Nucleus accumbens (tissue), 56 donors: ENCODE data around the gene KARS1.
A peak's percentile ranks its signal among the peaks of the same experiment; 100 is the strongest.

Experiments used
- DNase-seq, 56 donors: peaks; one replicate each; lab custom pipeline; 2025; lab: John Stamatoyannopoulos, UW

The KARS1 gene

DNA sequence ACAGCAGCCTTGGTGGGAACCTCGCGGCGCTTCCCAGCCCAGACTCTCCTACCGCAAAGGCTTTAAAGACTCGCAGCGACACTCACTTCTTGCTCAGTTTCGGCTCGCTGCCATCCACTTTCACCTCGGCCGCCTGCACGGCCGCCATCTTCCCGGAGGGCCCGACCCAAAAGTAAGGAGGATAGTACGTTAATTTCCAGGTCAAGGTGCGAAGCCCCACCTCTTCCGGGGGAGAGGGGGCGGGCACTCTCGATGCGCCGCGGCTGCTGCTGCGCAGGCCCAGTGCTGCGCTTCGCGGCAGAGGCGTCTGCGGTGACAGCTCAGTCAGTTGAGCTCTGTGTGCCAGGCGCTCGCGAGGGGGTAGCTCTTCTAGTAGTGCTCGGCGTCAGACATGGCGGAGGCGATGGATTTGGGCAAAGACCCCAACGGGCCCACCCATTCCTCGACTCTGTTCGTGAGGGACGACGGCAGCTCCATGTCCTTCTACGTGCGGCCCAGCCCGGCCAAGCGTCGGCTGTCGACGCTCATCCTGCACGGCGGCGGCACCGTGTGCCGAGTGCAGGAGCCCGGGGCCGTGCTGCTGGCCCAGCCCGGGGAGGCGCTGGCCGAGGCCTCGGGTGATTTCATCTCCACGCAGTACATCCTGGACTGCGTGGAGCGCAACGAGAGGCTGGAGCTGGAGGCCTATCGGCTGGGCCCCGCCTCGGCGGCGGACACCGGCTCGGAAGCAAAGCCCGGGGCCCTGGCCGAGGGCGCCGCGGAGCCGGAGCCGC, at the start of gene KARS1, which contains the start of gene TERF2IP:
Gene KARS1 (minus strand): TSS at position 174 of the 773 bp plus-strand sequence. CDS start 26 bp downstream, at position 148.
Gene TERF2IP (plus strand): TSS at position 282 of the 773 bp plus-strand sequence. CDS start 110 bp downstream, at position 392.
- peak in 55 of 56 donors; percentile 72 to 97 (median 92) for DNase-seq

DNA sequence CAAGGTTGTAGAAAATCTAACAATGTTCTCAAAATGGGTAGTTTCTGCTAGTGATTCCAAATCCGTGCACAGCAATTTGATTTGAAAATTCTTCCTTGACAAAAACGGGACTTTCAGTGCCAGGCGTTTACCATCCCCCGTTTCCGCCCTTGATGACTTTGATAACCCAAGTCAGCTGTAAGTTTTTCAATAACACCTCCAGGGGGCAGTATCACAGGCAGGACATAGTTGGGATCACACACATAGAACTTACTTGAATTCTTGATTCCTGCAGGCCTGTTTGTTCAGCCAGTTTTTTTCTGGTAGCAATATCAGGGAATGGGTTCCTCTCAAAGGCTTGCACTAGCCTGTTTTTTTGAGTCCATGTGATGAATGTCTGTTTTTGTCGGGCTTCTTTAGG, 48.2 kb upstream of the KARS1 start:
- no peak for DNase-seq

DNA sequence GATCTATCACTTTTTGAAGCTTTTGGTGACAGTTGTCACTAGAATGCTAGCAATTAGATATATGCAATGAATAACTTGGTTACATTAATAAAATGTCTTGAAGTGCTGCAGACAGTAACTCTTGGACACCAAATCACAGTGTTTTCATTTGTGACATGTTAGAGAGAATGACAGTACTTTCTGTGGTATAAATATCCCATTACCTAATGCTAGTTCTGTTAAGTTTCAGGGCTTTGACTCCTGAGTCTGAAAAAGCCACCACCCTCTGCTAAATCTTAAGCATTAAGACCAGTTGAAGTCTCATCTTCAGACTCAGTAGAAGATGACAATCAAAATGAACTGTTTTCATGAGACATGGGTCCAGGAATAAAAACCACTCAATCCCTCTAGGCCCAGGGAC, 39.9 kb upstream of the KARS1 start:
- no peak for DNase-seq

DNA sequence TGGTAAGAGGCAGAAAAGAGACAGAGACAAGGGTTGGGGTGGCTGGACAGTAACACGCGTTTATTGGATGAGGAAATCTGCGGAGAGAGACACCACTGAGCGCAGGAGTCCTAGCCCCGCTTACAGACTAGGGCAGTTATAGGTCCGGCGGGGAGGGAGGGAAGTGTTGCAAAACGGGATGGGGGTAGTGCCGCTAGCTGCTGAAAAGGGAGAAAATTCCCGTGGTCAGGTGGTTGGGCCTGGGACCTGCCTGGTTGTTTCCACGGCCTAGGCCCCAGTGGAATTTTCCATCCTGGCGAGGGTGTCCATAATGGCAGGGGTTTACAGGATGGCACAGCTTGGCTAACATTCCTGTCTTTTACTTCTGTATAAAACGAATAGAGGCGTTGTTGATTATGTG, 34.8 kb upstream of the KARS1 start:
- no peak for DNase-seq

DNA sequence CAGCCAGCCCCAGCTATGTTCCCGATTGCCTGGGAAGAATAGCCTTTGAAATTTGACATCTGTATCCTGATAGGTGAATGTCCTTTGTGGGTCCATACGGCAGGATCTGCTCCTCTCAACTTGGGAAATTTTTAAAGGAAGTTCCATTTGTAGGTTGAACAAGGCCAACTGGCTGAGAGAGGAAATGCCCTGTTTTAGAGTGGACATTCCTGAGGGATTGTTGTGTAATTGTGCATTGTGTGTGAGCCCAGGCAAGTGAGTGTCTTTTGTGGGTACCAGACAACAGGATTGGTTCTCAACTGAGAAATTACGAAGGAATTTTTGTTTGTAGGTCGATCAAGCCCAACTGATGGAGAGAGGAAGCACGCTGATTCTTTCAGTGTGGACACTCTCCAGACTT, 31.9 kb upstream of the KARS1 start:
- DNase-seq, result no peak

DNA sequence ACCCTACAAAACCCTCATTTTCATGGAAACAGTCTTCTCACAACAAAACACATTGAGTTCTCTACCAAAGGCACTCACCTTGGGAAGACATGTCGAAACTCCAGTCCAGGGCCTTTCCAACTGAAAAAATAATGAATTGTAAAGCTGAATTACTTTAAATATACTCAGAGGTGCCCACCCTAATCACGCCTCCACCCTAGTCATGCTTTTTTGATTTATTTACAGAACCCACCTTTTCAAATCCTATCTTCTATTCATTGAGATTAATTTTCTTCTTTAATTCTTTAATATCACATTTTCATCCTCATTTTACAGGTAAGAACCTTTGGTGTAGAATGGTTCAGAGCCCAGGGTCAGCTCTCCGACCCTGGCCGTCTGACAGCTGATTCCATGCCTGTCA, 29.4 kb upstream of the KARS1 start, which contains the start of gene CPHXL2:
Gene CPHXL2 (minus strand): TSS at position 101 of the 400 bp plus-strand sequence. CDS start 10 bp downstream, at position 91.
- DNase-seq, result no peak

DNA sequence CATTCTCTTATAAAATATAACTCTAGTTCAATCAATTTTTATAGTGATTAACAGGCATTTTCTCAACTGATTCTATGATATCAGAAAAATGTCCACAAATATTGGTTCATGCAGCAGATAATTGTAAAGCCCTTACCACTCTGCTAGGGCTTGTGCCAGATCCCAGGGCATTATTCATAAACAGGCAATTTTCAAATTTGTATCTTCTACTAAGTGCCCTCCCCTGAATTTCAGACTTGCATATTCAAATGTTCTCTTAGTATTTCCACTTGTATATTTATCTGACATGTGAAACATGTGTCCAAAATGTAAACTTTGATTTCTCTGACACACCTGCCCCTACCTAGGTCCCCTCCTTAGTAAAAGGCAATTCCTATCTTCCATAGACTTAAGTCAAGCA, 20.0 kb upstream of the KARS1 start:
- no peak for DNase-seq

DNA sequence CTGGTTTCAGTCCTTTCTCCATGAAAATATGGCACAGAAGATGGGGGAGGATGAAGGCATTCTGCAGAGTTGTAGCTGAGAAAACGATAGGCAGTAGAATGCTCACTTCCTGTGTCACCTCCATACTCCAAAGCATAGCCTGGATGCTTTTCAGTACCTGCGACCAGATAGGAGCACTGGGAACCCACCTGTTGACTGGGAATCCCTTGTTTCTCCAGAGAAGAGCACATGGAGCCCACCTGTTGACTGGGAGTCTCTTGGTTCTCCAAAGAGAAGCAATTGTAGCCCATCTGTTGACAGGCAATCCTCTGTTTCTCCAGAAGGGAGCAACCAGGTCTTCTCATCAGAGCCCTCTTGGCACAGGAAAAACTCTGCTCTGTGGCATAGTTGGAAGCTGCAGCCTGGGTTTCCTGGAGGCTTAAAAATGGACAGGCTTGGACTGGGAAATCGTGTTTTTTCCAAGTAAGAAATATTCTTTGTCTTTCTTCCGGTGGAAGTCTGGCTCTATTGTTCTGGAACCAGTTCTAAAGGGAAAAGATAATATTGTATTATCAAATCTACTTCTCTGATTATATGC, 13.3 kb upstream of the KARS1 start:
- DNase-seq, result peak in 6 of 56 donors; percentile 10 to 35 (median 14)

DNA sequence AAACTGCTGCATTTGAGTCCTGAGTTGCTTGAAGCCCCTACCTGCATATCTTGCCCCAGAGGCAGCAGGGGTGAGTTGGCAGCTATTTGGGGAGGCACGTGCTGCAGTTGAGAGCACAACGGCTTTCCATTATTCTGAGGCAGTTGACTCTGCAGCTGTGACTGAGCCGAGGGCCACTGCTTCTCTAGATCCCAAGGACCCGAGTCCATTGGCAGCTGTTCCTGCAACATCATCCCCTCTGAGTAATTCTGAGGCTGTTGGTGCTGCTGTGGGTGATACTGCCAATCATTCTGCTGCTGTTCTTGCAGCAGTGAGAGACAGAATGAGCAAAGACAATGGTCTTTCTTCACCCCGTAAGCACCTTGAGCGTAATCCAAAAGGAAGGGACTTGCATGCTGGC, 12.9 kb upstream of the KARS1 start:
- DNase-seq, result peak in 42 of 56 donors; percentile 9 to 75 (median 37)

DNA sequence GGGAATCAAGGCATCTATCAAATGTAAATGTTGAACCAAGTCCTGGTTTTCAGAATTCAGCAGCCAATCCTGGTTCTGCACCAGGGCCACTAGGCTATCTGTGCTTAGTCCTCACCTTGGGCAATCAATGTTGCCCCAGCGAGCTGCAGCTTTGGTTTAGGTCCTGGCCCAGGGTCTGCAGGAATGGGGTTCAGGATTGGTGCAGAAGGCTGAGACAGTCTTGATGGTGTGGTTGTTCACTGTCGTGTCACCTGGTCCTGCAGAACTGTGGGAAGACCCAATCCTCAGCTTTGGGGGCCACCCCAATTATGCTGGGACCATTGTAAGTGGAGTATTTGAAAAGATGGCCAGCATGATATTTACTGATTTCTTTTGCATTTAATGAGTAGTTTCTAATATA, 10.7 kb upstream of the KARS1 start:
- no peak for DNase-seq

DNA sequence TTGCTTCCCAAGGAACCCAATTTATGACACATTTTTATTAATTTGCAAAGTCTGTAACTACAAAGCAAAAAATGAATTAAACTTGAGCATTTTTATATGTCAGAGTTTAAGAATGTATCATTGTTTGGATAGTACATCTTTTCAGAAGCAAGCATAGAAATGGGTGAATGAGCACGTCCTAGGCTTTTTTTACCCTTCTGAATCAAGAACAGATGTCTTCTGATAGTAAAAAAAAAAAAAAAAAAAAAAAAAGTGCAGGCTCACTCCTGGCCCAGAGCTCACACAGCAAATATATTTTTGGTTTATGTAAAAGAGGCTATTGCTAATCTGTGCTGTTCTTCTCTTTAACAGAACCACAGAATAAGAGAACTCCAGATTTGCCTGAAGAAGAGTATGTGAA, 6.5 kb upstream of the KARS1 start:
- no peak for DNase-seq

DNA sequence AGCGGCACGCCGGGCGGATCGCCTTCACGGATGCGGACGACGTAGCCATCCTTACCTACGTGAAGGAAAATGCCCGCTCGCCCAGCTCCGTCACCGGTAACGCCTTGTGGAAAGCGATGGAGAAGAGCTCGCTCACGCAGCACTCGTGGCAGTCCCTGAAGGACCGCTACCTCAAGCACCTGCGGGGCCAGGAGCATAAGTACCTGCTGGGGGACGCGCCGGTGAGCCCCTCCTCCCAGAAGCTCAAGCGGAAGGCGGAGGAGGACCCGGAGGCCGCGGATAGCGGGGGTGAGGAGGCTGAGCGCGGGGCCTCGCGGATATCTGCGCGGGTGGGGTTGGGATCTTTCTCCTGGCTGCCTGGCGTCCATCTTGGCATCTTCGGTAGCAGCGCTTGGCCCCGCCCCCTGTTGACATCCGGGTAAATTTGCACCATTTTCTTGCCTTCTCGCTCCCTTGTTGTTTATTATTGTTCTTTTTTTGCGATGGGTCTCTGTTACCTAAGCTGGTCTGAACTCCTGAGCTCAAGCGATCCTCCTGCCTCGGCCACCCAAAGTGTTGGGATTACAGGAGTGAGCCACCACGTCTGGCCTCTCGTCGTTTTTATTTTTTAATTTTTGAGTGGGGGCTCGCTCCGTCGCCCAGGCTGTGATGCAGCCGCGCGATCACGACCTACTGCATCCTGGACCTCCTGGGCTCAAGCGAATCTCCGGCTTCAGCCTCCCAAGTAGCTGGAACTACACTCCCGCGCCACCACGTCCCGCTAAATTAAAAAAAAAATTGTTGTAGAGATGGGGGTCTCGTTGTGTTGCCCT, 1.0 kb upstream of the KARS1 start:
- DNase-seq, result peak in 54 of 56 donors; percentile 32 to 91 (median 74)

DNA sequence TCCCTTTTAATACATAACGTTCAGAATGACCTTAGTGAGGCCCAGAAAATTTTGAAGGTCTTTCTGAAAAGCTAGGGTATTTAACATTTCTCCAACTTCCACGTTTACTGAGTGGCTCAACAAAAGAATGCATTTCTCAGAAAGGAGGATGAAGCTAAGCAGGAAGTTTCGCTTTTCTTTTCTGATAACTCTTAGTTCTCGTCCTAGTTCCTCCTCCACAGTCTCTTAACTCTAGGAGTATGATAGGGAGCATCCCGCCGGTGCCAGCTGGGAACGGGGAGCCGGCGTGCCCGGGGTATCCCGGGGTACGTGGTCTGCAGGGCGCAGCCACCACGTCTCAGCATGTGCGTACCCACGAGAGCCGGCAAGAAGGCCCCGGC, 363 bp downstream of the KARS1 start:
- DNase-seq, result no peak

DNA sequence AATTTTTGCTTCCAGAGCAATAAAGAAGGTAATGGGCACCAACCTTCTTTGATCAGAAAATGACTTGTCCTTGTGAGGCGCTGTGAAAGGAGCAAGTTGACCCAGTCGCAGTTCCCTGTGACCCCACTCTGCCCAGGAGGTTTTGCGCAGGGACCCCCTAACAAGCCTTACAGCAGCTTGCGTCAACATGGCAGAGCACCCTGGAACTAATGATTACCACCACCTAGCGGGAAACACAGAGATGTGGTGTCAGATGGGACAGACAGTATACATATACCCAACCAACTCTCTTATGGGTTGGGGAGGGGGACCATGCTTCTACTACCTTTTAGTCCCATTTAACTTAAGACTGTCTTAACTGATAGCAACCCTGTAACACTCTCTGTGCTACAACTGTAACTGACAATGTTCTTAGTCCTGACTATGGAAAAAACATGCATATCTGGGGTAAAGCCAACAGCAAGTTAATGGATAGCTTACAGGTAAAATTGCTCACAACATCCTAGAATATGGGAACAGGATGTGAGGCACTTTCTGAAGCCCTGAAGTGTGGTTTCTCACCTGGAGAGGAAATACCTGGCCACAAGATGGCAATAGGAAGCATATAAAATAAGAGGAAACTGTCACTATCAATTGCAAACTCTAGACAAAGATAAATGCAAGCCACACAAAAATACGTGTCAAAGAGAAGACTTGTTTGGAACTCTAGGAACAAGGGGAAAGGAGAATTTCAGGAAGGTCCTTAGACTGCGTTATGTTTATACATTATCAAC, 3.0 kb downstream of the KARS1 start:
- no peak for DNase-seq

DNA sequence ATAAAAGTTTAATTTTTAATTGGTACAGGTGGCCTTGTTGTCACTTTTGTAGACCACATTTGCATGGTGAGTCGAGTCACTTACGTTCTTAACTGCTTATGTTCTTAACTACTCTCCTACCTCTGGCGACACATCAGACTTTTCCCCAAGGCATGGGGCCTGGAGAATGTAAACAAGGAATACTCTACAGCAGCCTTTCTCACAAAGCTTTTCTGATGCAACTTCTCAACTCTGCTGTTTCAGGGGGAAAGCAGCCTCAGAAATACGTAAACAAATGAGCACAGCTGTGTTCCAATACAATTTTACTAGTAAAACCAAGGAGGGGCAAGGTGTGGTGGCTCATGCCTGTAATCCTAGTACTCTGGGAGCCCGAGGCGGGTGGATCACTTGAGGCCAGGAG, 6.9 kb downstream of the KARS1 start:
- DNase-seq, result no peak

DNA sequence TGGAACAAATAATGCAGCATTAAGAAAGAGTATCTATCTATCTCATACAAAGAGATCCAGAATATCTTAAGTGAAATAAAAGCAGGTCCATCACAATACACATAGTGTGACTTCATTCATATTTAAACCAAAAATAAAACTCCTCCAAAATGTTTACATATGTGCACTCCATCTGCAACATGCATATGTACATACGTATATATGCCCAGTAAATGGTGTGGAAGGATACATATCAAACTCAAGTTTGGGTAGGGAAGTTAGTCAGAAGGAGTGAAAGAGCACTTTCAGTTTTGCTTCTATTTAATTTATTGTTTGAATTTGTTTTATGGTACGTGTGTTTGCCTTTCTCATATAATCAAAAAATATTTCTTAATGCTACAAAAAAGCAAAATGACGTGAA, 12.4 kb downstream of the KARS1 start:
- no peak for DNase-seq

DNA sequence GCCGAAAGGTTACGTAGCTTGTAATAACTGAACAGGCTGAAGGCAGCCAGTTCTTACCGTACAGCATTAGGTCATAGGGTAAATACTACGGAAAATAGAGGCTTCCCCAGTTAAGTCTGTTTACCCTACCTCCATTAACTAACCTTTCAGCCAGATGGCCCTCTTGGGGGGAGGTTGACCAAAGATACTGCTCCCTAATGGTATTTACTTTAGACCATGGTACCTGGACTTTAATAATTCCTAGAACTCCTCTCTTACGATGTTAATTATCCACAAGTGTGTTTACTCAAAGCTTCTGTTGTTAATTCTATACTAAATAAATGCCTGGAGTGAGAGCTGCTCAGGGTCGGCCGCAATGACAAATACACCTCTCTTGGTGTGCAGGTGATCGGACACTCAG, 14.6 kb downstream of the KARS1 start:
- no peak for DNase-seq

DNA sequence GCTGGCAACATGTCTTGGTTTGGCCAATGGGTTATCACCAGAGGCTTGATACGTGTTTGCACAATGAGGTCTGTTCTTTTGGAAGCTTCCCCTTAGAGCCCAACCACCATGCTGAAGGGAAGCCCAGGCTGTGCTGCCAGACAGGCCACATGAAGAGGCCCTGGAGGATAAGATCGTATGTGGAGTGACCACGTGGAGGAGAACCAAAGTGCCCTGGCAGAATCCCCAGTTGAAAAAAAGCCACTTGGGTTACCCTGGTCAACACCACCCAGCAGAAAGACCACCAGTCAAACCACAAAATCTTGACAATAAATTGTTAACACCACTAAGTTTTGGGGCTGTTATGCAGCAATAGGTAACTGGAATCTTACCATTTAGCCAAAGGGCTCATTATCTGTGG, 17.4 kb downstream of the KARS1 start:
- no peak for DNase-seq

DNA sequence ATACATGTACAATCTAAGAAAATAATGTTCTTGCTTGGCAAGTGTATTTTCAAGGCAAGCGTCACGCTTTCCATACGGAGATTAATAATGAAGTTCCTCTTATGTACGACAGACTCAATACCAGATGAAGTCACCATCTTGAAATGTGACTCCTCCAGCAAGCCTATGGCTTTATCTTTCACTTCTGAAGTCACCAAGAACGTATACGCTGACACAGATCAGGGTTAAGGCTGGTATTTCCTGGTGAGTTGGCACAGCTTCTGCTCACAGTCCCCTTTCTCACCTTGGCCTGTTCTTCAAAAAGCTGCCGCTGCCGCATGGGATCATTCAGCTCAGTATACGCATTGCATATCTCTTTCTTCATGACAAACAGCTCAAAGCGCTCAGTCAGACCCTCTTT, 18.3 kb downstream of the KARS1 start:
- DNase-seq, result no peak

DNA sequence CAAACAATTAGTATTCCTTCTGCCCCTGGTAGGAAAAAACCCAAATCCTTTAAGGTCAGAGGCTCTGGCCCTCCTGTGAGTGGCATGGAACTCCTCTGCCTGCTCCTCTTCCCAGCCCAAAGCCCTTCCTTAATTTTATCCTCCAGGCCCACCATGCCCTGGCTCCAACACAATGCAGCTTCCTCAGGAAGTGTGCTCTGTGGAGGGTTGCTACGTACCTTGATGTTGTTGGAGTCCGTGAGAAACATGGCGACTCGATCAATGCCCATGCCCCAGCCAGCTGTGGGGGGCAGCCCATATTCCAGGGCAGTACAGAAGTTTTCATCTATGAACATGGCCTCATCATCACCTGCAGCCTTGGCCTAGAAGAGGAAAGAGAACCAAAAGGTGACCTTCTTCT, 19.1 kb downstream of the KARS1 start:
- no peak for DNase-seq
